WTC11 (cell line): ENCODE results near the gene ANO4. TPM values are rescaled to one million over a fixed set of nuclear protein-coding genes. Genes with fewer than 3 reads are reported as not detected.
A peak's percentile ranks its signal among the peaks of the same experiment; 100 is the strongest.
"Not testable (repeated sequence)": the region's sequence is repeated elsewhere in the genome, so short reads cannot be mapped to it uniquely, and the experiment has no call there.

Source experiments
- ATAC-seq: fragments of 200-7000 bp; cut with Tn5 transposase; 2 replicates; pipeline ENCODE4 v1.10.0; 2021; ENCODE audit warnings: mild to moderate bottlenecking, moderate library complexity
- CTCF ChIA-PET: fragments of 300-600 bp; sonication (Branson Sonifier 250); formaldehyde crosslinking; loops from one replicate; lab custom pipeline; 2021; ENCODE audit warnings: antibody characterized with exemption; lab: Charles Lee
- POLR2A ChIA-PET: fragments of 350-600 bp; sonication (Branson Sonifier 250); formaldehyde crosslinking; loops from one replicate; lab custom pipeline; 2021; ENCODE audit warnings: antibody characterized with exemption; lab: Charles Lee
- DNase-seq: peaks from one replicate; pipeline ENCODE4 v3.0.0; 2021; ENCODE audit warnings: low spot score
- H3K27ac Mint-ChIP-seq: 2 replicates; pipeline ENCODE4 v1.8.0; 2021; ENCODE audit warnings: mixed read lengths
- H3K27me3 Mint-ChIP-seq: 2 replicates; pipeline ENCODE4 v1.8.0; 2021; ENCODE audit warnings: low read depth, mild to moderate bottlenecking, moderate library complexity, mixed read lengths
- H3K36me3 Mint-ChIP-seq: 2 replicates; pipeline ENCODE4 v1.8.0; 2021; ENCODE audit warnings: mixed read lengths
- H3K4me1 Mint-ChIP-seq: 2 replicates; pipeline ENCODE4 v1.8.0; 2022; ENCODE audit warnings: mixed read lengths
- H3K4me3 Mint-ChIP-seq: 2 replicates; pipeline ENCODE4 v1.8.0; 2021; ENCODE audit warnings: mild to moderate bottlenecking, moderate library complexity, mixed read lengths
- H3K9me3 Mint-ChIP-seq: 2 replicates; pipeline ENCODE4 v1.8.0; 2021; ENCODE audit warnings: mixed read lengths
- ATF1 ChIP-seq: sonication (generic); formaldehyde crosslinking; IDR thresholded peaks from 2 replicates; pipeline ENCODE4 v1.8.1; 2023; ENCODE audit warnings: mild to moderate bottlenecking, moderate library complexity, missing genetic modification reagents
- ATF6 ChIP-seq: sonication (generic); formaldehyde crosslinking; IDR thresholded peaks from 2 replicates; pipeline ENCODE4 v1.8.1; 2023; ENCODE audit warnings: mild to moderate bottlenecking, missing genetic modification reagents
- CDX4 ChIP-seq: fragments of 250-450 bp; sonication (Bioruptor Pico); IDR thresholded peaks from 2 replicates; pipeline ENCODE4 v1.9.0; 2021; ENCODE audit warnings: moderate library complexity, mild to moderate bottlenecking, inconsistent platforms, borderline replicate concordance
- E2F1 ChIP-seq: sonication (generic); formaldehyde crosslinking; IDR thresholded peaks from 2 replicates; pipeline ENCODE4 v1.8.0; 2022; ENCODE audit warnings: mild to moderate bottlenecking, missing genetic modification reagents
- EMX1 ChIP-seq: fragments of 250-450 bp; sonication (Bioruptor Pico); IDR thresholded peaks from 2 replicates; pipeline ENCODE4 v1.8.0; 2021; ENCODE audit warnings: mild to moderate bottlenecking
- HMGA2 ChIP-seq: fragments of 250-450 bp; sonication (Bioruptor Pico); IDR thresholded peaks from 2 replicates; pipeline ENCODE4 v1.4.0; 2021; ENCODE audit warnings: mild to moderate bottlenecking, moderate library complexity
- NFATC4 ChIP-seq: fragments of 250-450 bp; sonication (Bioruptor Pico); IDR thresholded peaks from 2 replicates; pipeline ENCODE4 v1.9.0; 2021; ENCODE audit warnings: mild to moderate bottlenecking
- NFE2L1 ChIP-seq: sonication (generic); formaldehyde crosslinking; IDR thresholded peaks from 2 replicates; pipeline ENCODE4 v1.8.1; 2023; ENCODE audit warnings: missing genetic modification reagents
- NR1H2 ChIP-seq: sonication (generic); formaldehyde crosslinking; IDR thresholded peaks from 2 replicates; pipeline ENCODE4 v1.9.0; 2021; ENCODE audit warnings: mild to moderate bottlenecking, moderate library complexity, missing genetic modification reagents
- RELA ChIP-seq: sonication (generic); formaldehyde crosslinking; IDR thresholded peaks from 2 replicates; pipeline ENCODE4 v1.8.1; 2022; ENCODE audit warnings: missing genetic modification reagents, mild to moderate bottlenecking, borderline replicate concordance
- RORB ChIP-seq: fragments of 250-450 bp; sonication (Bioruptor Pico); IDR thresholded peaks from 2 replicates; pipeline ENCODE4 v1.9.0; 2021; ENCODE audit warnings: mild to moderate bottlenecking
- TEAD4 ChIP-seq: sonication (generic); formaldehyde crosslinking; IDR thresholded peaks from 2 replicates; pipeline ENCODE4 v1.8.0; 2022; ENCODE audit warnings: mild to moderate bottlenecking, missing genetic modification reagents
- TP53 ChIP-seq: sonication (generic); formaldehyde crosslinking; IDR thresholded peaks from 2 replicates; pipeline ENCODE4 v1.8.1; 2023; ENCODE audit warnings: mild to moderate bottlenecking, missing genetic modification reagents
- ZNF138 ChIP-seq: sonication (generic); formaldehyde crosslinking; conservative IDR thresholded peaks from 2 replicates; pipeline ENCODE4 v1.8.1; 2022; ENCODE audit warnings: mild to moderate bottlenecking, moderate library complexity, missing genetic modification reagents
- ZNF219 ChIP-seq: sonication (generic); formaldehyde crosslinking; IDR thresholded peaks from 2 replicates; pipeline ENCODE4 v1.8.0; 2023; ENCODE audit warnings: missing genetic modification reagents, mild to moderate bottlenecking, borderline replicate concordance
- ZNF281 ChIP-seq: sonication (generic); formaldehyde crosslinking; IDR thresholded peaks from 2 replicates; pipeline ENCODE4 v1.8.0; 2023; ENCODE audit warnings: mild to moderate bottlenecking, missing genetic modification reagents
- ZNF423 ChIP-seq: fragments of 250-450 bp; sonication (Bioruptor Pico); IDR thresholded peaks from 2 replicates; pipeline ENCODE4 v2.1.2; 2022; ENCODE audit warnings: mild to moderate bottlenecking, moderate library complexity
- ZNF425 ChIP-seq: fragments of 250-450 bp; sonication (Bioruptor Pico); conservative IDR thresholded peaks from 2 replicates; pipeline ENCODE4 v1.9.0; 2021; ENCODE audit warnings: mild to moderate bottlenecking
- ZSCAN18 ChIP-seq: fragments of 250-450 bp; sonication (Bioruptor Pico); IDR thresholded peaks from 2 replicates; pipeline ENCODE4 v2.1.2; 2022; ENCODE audit warnings: mild to moderate bottlenecking, moderate library complexity
- total RNA-seq: library from RNA; stranded (reverse); gene quantifications from 3 replicates; pipeline ENCODE4 v1.2.3, GENCODE V29; 2021

The ANO4 gene
- total RNA-seq, 1 experiment from 2014 or later = 2.6 TPM

- DNase-seq (no peak), ATAC-seq (no peak)
- Mint-ChIP-seq H3K4me1 (no peaks in the 10 kb centered on the region), H3K4me3 (no peak overlapping the region), H3K36me3 (no peaks in the 10 kb centered on the region), H3K9me3 (peaks cover 5% of the 10 kb centered on the region; the same call in 1 of the 2 replicates), H3K27me3 (no peaks in the 10 kb centered on the region), H3K27ac (no peak overlapping the region)
- ChIA-PET CTCF (no interaction called here), POLR2A (no interaction called here)
- TF ChIP-seq HMGA2 (CRISPR knock-in tag) (no peak), ZNF423 (no peak), NR1H2 (no peak), ZNF219 (CRISPR knock-in tag) (no peak), ZNF281 (CRISPR knock-in tag) (no peak), ZSCAN18 (no peak), TEAD4 (CRISPR knock-in tag) (no peak)
Observed at GRCh38 chr12:101127521-101128219, 333.1 kb downstream of the ANO4 start.

GRCh38 chr12:101145777-101146431 lies 351.3 kb downstream of the ANO4 start:
- ATAC-seq = peak; percentile 95
- POLR2A ChIA-PET = not testable (repeated sequence)

GRCh38 chr12:101165319-101165718 lies 370.7 kb downstream of the ANO4 start:
- no peak overlapping the region for H3K4me3 Mint-ChIP-seq
- no peaks in the 10 kb centered on the region for H3K9me3 Mint-ChIP-seq
- TF ChIP-seq ZNF138 (CRISPR knock-in tag) (no peak), TP53 (CRISPR knock-in tag) (no peak), RORB (CRISPR knock-in tag) (no peak), ZNF425 (CRISPR knock-in tag) (no peak), RELA (CRISPR knock-in tag) (no peak)
- peak overlapping the region; percentile 3; the same call in 1 of the 2 replicates for H3K27ac Mint-ChIP-seq
- no peak for DNase-seq
- POLR2A ChIA-PET = no interaction called here
- ATAC-seq = no peak
- H3K27me3 Mint-ChIP-seq = no peaks in the 10 kb centered on the region
- CTCF ChIA-PET = interaction anchor here (1.2 kb wide), 1 partner anchor 159 kb away, joined by 3 read pairs; no protein-coding TSS in a partner anchor
- H3K36me3 Mint-ChIP-seq = no peaks in the 10 kb centered on the region
- H3K4me1 Mint-ChIP-seq = no peaks in the 10 kb centered on the region

More at GRCh38 chr12:101145777-101146431, 351.3 kb downstream of the ANO4 start:
- Mint-ChIP-seq H3K27ac (peak overlapping the region; percentile 88), H3K4me3 (peak overlapping the region; percentile 83), H3K4me1 (peaks cover 15% of the 10 kb centered on the region)
- H3K27me3 Mint-ChIP-seq, H3K36me3 Mint-ChIP-seq, H3K9me3 Mint-ChIP-seq, CTCF ChIA-PET: not testable (repeated sequence)
- DNase-seq = peak; percentile 17

- POLR2A ChIA-PET = no interaction called here
- Mint-ChIP-seq H3K9me3 (no peaks in the 10 kb centered on the region), H3K4me1 (no peaks in the 10 kb centered on the region), H3K27me3 (no peaks in the 10 kb centered on the region), H3K27ac (no peak overlapping the region), H3K36me3 (no peaks in the 10 kb centered on the region), H3K4me3 (no peak overlapping the region)
- CTCF ChIA-PET = no interaction called here
- ATAC-seq (no peak), DNase-seq (no peak)
- TF ChIP-seq ATF6 = no peak
- no peak for TF ChIP-seq E2F1 (CRISPR knock-in tag)
- no peak for TF ChIP-seq EMX1 (CRISPR knock-in tag)
- no peak for TF ChIP-seq ATF1 (CRISPR knock-in tag)
- TF ChIP-seq NFATC4 (CRISPR knock-in tag) = no peak
- TF ChIP-seq CDX4 (CRISPR knock-in tag) = no peak
- no peak for TF ChIP-seq NFE2L1 (CRISPR knock-in tag)
Observed at GRCh38 chr12:101166866-101167265, 372.3 kb downstream of the ANO4 start.
